HCT116 (cell line): ENCODE measurements around the gene SF1. TPM values are rescaled to one million over a fixed set of nuclear protein-coding genes. Genes with fewer than 3 reads are reported as not detected.
A peak's percentile ranks its signal among the peaks of the same experiment; 100 is the strongest.

ENCODE experiments used
- ATAC-seq: fragments of 200-7000 bp; cut with Tn5 transposase; 2 replicates; pipeline ENCODE4 v1.9.1; 2020; ENCODE audit warnings: mild to moderate bottlenecking, moderate library complexity
- Bru-seq: library from RNA; stranded (reverse); fragments of 400-500 nt; gene quantifications from one replicate; lab custom pipeline; 2021; lab: Mats Ljungman, UMichigan
- BruChase-seq, 2 experiments: library from RNA; stranded (reverse); fragments of 400-500 nt; gene quantifications; one replicate each; lab custom pipeline; 2021; lab: Mats Ljungman, UMichigan
- BruUV-seq: library from RNA; stranded (reverse); fragments of 400-500 nt; replicated peaks from 2 replicates; lab custom pipeline; 2021; lab: Mats Ljungman, UMichigan
- CTCF ChIA-PET: fragments of 300-600 bp; sonication (Branson Sonifier 250); formaldehyde crosslinking; loops from one replicate; lab custom pipeline; 2021; ENCODE audit warnings: antibody characterized with exemption; lab: Charles Lee
- POLR2A ChIA-PET: fragments of 300-600, 350-600 bp; sonication (Branson Sonifier 250); formaldehyde crosslinking; loops from one replicate; lab custom pipeline; 2021; ENCODE audit warnings: antibody characterized with exemption; lab: Charles Lee
- RAD21 ChIA-PET, 2 experiments: fragments of 300-600 bp; sonication (Branson Sonifier 250); formaldehyde crosslinking; loops; one replicate each; lab custom pipeline; 2023; ENCODE audit warnings: low total read pairs in 2 of 2; ENCODE audit not compliant: uncharacterized antibody in 2 of 2, unreplicated experiment in 2 of 2, low non-redundant PET in 1 of 2; lab: Charles Lee
- DNase-seq: peaks from one replicate; pipeline ENCODE4 v3.0.0-alpha.2; 2010; ENCODE audit warnings: low read depth, low spot score
- H2AFZ ChIP-seq: fragments of 200-600 bp; shearing (Covaris generic), sonication (generic); 2 replicates; pipeline ENCODE4 v1.6.1; 2017; ENCODE audit warnings: low read depth, mixed run types, mixed read lengths, antibody characterized with exemption, low read length; ENCODE audit not compliant: poor library complexity, severe bottlenecking
- H3K27ac ChIP-seq: 2 replicates; pipeline ENCODE4 v1.5.1; 2012; ENCODE audit warnings: low read depth, low read length
- H3K27me3 ChIP-seq: fragments of 200-600 bp; sonication (generic); 2 replicates; pipeline ENCODE4 v1.6.1; 2016; ENCODE audit warnings: mixed run types, low read length, mixed read lengths; ENCODE audit not compliant: insufficient read depth
- H3K36me3 ChIP-seq, 2 experiments: fragments of 200-500 bp in 1 of 2; fragments of 200-600 bp in 1 of 2; sonication (Bioruptor generic) in 1 of 2; sonication (generic) in 1 of 2; 2 replicates each; pipeline versions ENCODE4 v1.5.1 to v1.6.1; 2014 to 2016; ENCODE audit warnings: low read length in 2 of 2, inconsistent platforms in 1 of 2, mixed read lengths in 1 of 2, mixed run types in 1 of 2; ENCODE audit not compliant: insufficient read depth in 2 of 2, control insufficient read depth in 1 of 2
- H3K4me1 ChIP-seq, 2 experiments: fragments of 200-600 bp in 1 of 2; sonication (generic) in 1 of 2; 2 replicates each; pipeline versions ENCODE4 v1.5.1 to v1.6.1; 2012 to 2017; ENCODE audit warnings: low read length in 2 of 2, inconsistent platforms in 1 of 2, mild to moderate bottlenecking in 1 of 2, mixed read lengths in 1 of 2, mixed run types in 1 of 2, moderate library complexity in 1 of 2; ENCODE audit not compliant: insufficient read depth in 2 of 2, control insufficient read depth in 1 of 2
- H3K4me2 ChIP-seq: fragments of 200-600 bp; sonication (generic); 2 replicates; pipeline ENCODE4 v1.6.1; 2017; ENCODE audit warnings: mixed run types, low read length, mixed read lengths
- H3K4me3 ChIP-seq, 2 experiments: fragments of 200-600 bp in 1 of 2; sonication (generic) in 1 of 2; replicated peaks in 1 of 2; 2 replicates each; pipeline ENCODE4 v1.5.1; 2011 to 2016; ENCODE audit warnings: low read length in 2 of 2, control low read depth in 1 of 2, low read depth in 1 of 2, mild to moderate bottlenecking in 1 of 2, mixed read lengths in 1 of 2, mixed run types in 1 of 2
- H3K79me2 ChIP-seq: fragments of 200-600 bp; sonication (generic); 2 replicates; pipeline ENCODE4 v1.6.1; 2017; ENCODE audit warnings: mild to moderate bottlenecking, mixed run types, low read length, moderate library complexity, mixed read lengths; ENCODE audit not compliant: insufficient read depth
- H3K9ac ChIP-seq: fragments of 200-600 bp; sonication (generic); 2 replicates; pipeline ENCODE4 v1.6.1; 2016; ENCODE audit warnings: low read length, mixed read lengths
- H3K9me2 ChIP-seq: fragments of 200-600 bp; sonication (generic), shearing (Covaris generic); 2 replicates; pipeline ENCODE4 v1.6.1; 2017; ENCODE audit warnings: mixed run types, mild to moderate bottlenecking, moderate library complexity; ENCODE audit not compliant: insufficient read depth
- H3K9me3 ChIP-seq, 2 experiments: fragments of 200-500 bp in 1 of 2; fragments of 200-600 bp in 1 of 2; sonication (Bioruptor generic) in 1 of 2; sonication (generic) in 1 of 2; 2 replicates each; pipeline ENCODE4 v1.6.1; 2014 to 2017; ENCODE audit warnings: low read length in 2 of 2, mixed read lengths in 2 of 2, inconsistent platforms in 1 of 2, low read depth in 1 of 2, mild to moderate bottlenecking in 1 of 2, mixed run types in 1 of 2, moderate library complexity in 1 of 2; ENCODE audit not compliant: control insufficient read depth in 1 of 2, insufficient read depth in 1 of 2
- H4K20me1 ChIP-seq: fragments of 200-600 bp; sonication (generic), shearing (Covaris generic); 2 replicates; pipeline ENCODE4 v1.6.1; 2017; ENCODE audit warnings: mixed run types, mild to moderate bottlenecking, moderate library complexity; ENCODE audit not compliant: insufficient read depth
- EGR1 ChIP-seq: IDR thresholded peaks from 2 replicates; pipeline ENCODE4 v1.6.1; 2012; ENCODE audit warnings: low read depth
- ELF1 ChIP-seq: IDR thresholded peaks from 2 replicates; pipeline ENCODE4 v1.6.1; 2012; ENCODE audit warnings: low read depth, borderline replicate concordance
- EZH2 ChIP-seq: fragments of 200-600 bp; sonication (generic); IDR thresholded peaks from 2 replicates; pipeline ENCODE4 v1.6.1; 2017; ENCODE audit warnings: antibody characterized with exemption, mixed run types
- EZH2phosphoT487 ChIP-seq: fragments of 200-600 bp; IDR thresholded peaks from 2 replicates; pipeline ENCODE4 v1.6.1; 2018; ENCODE audit warnings: antibody characterized with exemption, borderline replicate concordance
- JUND ChIP-seq: IDR thresholded peaks from 2 replicates; pipeline ENCODE4 v1.6.1; 2012
- POLR2A ChIP-seq: IDR thresholded peaks from 2 replicates; pipeline ENCODE4 v1.7.0; 2011; ENCODE audit warnings: borderline replicate concordance; ENCODE audit not compliant: insufficient read depth, insufficient read length; ENCODE audit errors: extremely low read depth
- POLR2AphosphoS5 ChIP-seq: IDR thresholded peaks from 2 replicates; pipeline ENCODE4 v1.6.1; 2011; ENCODE audit warnings: mild to moderate bottlenecking, low read depth, low read length, moderate library complexity
- SIN3A ChIP-seq: IDR thresholded peaks from 2 replicates; pipeline ENCODE4 v1.6.1; 2012; ENCODE audit warnings: low read depth
- SP1 ChIP-seq: IDR thresholded peaks from 2 replicates; pipeline ENCODE4 v1.6.1; 2012; ENCODE audit warnings: low read depth
- TCF7L2 ChIP-seq: IDR thresholded peaks from 2 replicates; pipeline ENCODE4 v1.7.0; 2011; ENCODE audit warnings: borderline replicate concordance, inconsistent platforms; ENCODE audit not compliant: insufficient read depth, insufficient read length; ENCODE audit errors: extremely low read depth
- YY1 ChIP-seq: IDR thresholded peaks from 2 replicates; pipeline ENCODE4 v1.6.1; 2011; ENCODE audit warnings: low read length, low read depth, moderate library complexity, mild to moderate bottlenecking; ENCODE audit not compliant: insufficient replicate concordance; ENCODE audit errors: extremely low read depth
- ZFX ChIP-seq: fragments of 450-650 bp; IDR thresholded peaks from 2 replicates; pipeline ENCODE4 v1.6.1; 2017
- intact Hi-C: fragments of 100-400 bp; cut with micrococcal nuclease; formaldehyde crosslinking; loops from 2 replicates; pipeline ENCODE4 v1.10.0; 2022
- long read RNA-seq: library from polyadenylated mRNA; unstranded; transcript quantifications from one replicate; pipeline ENCODE4 v2.0.0, GENCODE V29; 2021; ENCODE audit not compliant: unreplicated experiment
- polyA plus RNA-seq: library from polyadenylated mRNA; unstranded; fragments of >200 nt; gene quantifications from 2 replicates; pipeline ENCODE4 v1.2.1, GENCODE V29; 2012; ENCODE audit warnings: missing spikeins
- total RNA-seq: library from RNA; stranded (reverse); gene quantifications from one replicate; pipeline ENCODE4 v1.2.1, GENCODE V29; 2021; ENCODE audit not compliant: unreplicated experiment
- TF ChIP-seq, protein P1 (sequence below): IDR thresholded peaks from 2 replicates; pipeline ENCODE4 v1.6.1; 2012
- TF ChIP-seq, protein P2 (sequence below): IDR thresholded peaks from 2 replicates; pipeline ENCODE4 v1.6.1; 2011; ENCODE audit warnings: mild to moderate bottlenecking, low read length, moderate library complexity; ENCODE audit not compliant: insufficient replicate concordance; ENCODE audit errors: extremely low read depth

Gene SF1, protein sequence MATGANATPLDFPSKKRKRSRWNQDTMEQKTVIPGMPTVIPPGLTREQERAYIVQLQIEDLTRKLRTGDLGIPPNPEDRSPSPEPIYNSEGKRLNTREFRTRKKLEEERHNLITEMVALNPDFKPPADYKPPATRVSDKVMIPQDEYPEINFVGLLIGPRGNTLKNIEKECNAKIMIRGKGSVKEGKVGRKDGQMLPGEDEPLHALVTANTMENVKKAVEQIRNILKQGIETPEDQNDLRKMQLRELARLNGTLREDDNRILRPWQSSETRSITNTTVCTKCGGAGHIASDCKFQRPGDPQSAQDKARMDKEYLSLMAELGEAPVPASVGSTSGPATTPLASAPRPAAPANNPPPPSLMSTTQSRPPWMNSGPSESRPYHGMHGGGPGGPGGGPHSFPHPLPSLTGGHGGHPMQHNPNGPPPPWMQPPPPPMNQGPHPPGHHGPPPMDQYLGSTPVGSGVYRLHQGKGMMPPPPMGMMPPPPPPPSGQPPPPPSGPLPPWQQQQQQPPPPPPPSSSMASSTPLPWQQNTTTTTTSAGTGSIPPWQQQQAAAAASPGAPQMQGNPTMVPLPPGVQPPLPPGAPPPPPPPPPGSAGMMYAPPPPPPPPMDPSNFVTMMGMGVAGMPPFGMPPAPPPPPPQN
- 403 TPM for total RNA-seq
- 177 and 219 TPM in 2 replicates for polyA plus RNA-seq
- Bru-seq, nascent RNA, result percentile 99 among the genes with signal in this experiment
- percentile 99 among the genes with signal in this experiment for BruChase-seq, experiment 1, labeled RNA remaining after a 6-hour chase
- percentile 99 among the genes with signal in this experiment for BruChase-seq, experiment 2, labeled RNA remaining after a 2-hour chase
- long read RNA-seq, transcript SF1-201 (13 exons, 2,850 nt), result major isoform, 42 of 204 reads
- long read RNA-seq, transcript SF1-204 (13 exons, 3,470 nt), result minor isoform, 8 of 204 reads
- long read RNA-seq, partial matches to known transcripts, result 71 of 204 reads
- long read RNA-seq, other reads (novel, unspliced or antisense), result 72 of 204 reads

DNA sequence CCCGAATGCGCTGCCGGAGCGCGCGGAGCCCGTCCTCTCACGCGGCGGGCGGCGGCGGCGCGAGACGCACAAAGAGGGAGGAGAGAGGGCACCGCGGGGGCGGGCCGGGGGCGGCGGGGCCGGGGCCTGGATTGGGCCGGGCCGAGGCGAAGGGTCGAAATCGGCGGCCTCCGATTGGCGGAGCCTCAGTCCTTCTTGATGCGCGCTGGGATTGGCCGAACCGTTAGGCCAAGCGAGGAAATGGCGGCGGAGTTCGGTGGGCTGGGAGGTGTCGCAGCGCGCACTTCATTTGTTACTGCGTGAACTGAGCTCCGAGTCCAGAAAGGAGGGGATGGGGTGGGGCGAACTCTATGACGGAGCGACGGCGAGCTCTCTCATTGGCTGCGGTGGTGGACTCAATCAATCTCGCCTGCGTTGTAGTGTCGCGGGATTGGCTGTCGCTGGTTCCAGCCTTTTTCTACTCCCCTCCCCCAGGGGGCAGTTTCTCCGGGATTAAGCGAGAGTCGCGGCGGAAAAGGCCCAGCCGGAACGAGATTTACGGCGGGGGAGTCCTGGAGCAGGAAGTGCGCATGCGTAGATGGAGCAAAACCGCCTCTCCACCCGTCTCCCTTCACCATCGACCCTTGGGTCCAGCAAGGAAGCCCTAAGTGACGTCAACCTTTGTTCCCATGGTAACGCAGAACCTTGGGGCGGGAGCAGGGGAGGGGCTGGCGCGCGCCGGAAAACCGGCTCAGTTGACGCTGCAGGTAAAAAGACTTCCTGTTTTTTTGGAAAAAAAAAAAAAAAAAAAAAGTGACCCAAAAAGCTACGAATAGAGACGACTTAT, at the start of gene SF1:
TSS of gene SF1 (minus strand) at position 70 of the 826 bp plus-strand sequence. CDS start 150 bp downstream, outside the sequence.
- H3K79me2 ChIP-seq, result peaks cover 39% of the 10 kb centered on the region
- peaks cover 34 to 37% of the 10 kb centered on the region in 2 experiments for H3K36me3 ChIP-seq
- peak within 1 kb of the TSS; percentile 99 for H3K27ac ChIP-seq
- intact Hi-C loops, result no loop called here
- ATAC-seq, result peak; percentile 90
- H3K27me3 ChIP-seq, result no peaks in the 10 kb centered on the region
- ChIA-PET RAD21 (interaction anchor here in 1 of 2 experiments (0.8 kb wide), 1 partner anchor 236 kb away, joined by 3 read pairs; the partner anchor contains the start of gene ARL2), CTCF (interaction anchor here (0.6 to 1.4 kb wide), 7 partner anchors 9 to 333 kb away, joined by 3 to 13 read pairs (median 5); partner anchors contain the start of genes CDC42BPG and TM7SF2), POLR2A (interaction anchor here (0.5 to 1.9 kb wide), 18 partner anchors 9 to 720 kb away, joined by 3 to 11 read pairs (median 4); partner anchors contain the start of genes FAU, MALAT1, MEN1 and MRPL49)
- H3K4me1 ChIP-seq, result peaks cover 13 to 32% of the 10 kb centered on the region in 2 experiments; a peak in 3 of 4 replicates
- peak within 1 kb of the TSS; percentile 92 to 99 for H3K4me3 ChIP-seq
- H3K4me2 ChIP-seq, result peak within 1 kb of the TSS; percentile 87
- H3K9me2 ChIP-seq, result no peaks in the 10 kb centered on the region
- H3K9me3 ChIP-seq, result no peaks in the 10 kb centered on the region
- peak within 1 kb of the TSS; percentile 95 for H3K9ac ChIP-seq
- TF ChIP-seq EGR1 (peak; percentile 77), EZH2 (no peak), ZFX (peak; percentile 61; the same call in 1 of the 2 replicates), SP1 (peak; percentile 55; the same call in 1 of the 2 replicates), EZH2phosphoT487 (no peak), POLR2A (peak; percentile 54), YY1 (peak; percentile 88), JUND (no peak; the same call in 1 of the 2 replicates), SIN3A (peak; percentile 50), ELF1 (peak; percentile 64; the same call in 1 of the 2 replicates), TCF7L2 (peak; percentile 21), POLR2AphosphoS5 (peak; percentile 95)
- TF ChIP-seq, protein P1, sequence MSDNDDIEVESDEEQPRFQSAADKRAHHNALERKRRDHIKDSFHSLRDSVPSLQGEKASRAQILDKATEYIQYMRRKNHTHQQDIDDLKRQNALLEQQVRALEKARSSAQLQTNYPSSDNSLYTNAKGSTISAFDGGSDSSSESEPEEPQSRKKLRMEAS, result peak; percentile 50; the same call in 1 of the 2 replicates
- TF ChIP-seq, protein P2, sequence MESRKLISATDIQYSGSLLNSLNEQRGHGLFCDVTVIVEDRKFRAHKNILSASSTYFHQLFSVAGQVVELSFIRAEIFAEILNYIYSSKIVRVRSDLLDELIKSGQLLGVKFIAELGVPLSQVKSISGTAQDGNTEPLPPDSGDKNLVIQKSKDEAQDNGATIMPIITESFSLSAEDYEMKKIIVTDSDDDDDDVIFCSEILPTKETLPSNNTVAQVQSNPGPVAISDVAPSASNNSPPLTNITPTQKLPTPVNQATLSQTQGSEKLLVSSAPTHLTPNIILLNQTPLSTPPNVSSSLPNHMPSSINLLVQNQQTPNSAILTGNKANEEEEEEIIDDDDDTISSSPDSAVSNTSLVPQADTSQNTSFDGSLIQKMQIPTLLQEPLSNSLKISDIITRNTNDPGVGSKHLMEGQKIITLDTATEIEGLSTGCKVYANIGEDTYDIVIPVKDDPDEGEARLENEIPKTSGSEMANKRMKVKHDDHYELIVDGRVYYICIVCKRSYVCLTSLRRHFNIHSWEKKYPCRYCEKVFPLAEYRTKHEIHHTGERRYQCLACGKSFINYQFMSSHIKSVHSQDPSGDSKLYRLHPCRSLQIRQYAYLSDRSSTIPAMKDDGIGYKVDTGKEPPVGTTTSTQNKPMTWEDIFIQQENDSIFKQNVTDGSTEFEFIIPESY, result peak; percentile 93
- peaks cover 35% of the 10 kb centered on the region for H4K20me1 ChIP-seq
- no peak within 1 kb of the TSS for H2AFZ ChIP-seq
- no TSS peak for BruUV-seq
- DNase-seq, result peak; percentile 100
